CD1c-positive myeloid dendritic cell (primary cell): ENCODE results near the gene ZNF841.
"Not testable (repeated sequence)": the region's sequence is repeated elsewhere in the genome, so short reads cannot be mapped to it uniquely, and the experiment has no call there.

Experiments used
- DNase-seq: peaks from one replicate; pipeline ENCODE4 v3.0.0-alpha.2; 2016; ENCODE audit errors: extremely low spot score

ZNF841 gene

DNA sequence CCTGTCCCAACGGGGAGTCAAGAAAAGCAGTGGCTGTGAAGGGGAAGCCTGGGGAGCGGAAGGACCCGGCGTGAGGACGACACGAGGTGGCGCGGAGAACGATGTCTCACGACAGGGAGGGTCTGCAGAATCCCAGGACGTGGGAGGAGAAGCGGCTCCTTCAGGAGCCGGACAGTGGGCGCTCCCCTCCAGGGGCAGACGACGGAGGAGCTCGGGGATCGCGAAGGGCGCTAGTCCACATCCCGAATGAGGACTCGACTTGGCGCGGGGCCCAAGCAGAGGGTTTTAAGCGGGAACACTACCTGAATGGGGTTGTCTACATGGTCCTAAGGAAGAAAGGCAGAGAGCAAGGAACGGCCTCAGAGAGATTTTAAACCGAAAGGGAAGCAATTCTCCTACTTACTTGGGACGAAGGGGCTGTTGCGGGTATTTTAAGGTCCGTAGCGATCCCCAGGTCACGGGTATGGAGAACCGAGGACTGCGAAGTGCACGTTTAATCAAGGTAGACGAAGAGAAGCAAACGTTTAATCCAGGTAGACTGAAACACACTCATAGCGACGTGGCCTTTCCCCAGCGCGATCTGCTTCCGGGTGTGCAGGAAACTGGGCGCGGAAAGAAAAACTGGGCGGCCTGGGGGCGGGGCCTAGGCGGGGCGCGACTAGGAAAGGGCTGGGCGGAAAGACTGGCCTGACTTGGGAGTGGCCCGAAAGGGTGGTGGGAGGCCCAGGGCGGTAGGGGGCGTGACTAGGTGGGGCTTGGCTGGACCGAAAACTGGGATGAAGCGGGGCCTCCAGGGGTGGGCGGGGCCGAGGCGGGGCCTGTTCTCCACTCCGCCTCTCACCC, at the start of gene ZNF841:
Gene ZNF841 (minus strand): TSS at position 594 of the 843 bp plus-strand sequence. CDS start 10,964 bp downstream, outside the sequence.
- DNase-seq, result peak; percentile 83

GRCh38 chr19:52142001-52142595, 46.5 kb upstream of the ZNF841 start:
- DNase-seq, result no peak

GRCh38 chr19:52141203-52141602, 45.6 kb upstream of the ZNF841 start:
- DNase-seq, result no peak

GRCh38 chr19:52140032-52140710, 44.6 kb upstream of the ZNF841 start:
- no peak for DNase-seq

DNA sequence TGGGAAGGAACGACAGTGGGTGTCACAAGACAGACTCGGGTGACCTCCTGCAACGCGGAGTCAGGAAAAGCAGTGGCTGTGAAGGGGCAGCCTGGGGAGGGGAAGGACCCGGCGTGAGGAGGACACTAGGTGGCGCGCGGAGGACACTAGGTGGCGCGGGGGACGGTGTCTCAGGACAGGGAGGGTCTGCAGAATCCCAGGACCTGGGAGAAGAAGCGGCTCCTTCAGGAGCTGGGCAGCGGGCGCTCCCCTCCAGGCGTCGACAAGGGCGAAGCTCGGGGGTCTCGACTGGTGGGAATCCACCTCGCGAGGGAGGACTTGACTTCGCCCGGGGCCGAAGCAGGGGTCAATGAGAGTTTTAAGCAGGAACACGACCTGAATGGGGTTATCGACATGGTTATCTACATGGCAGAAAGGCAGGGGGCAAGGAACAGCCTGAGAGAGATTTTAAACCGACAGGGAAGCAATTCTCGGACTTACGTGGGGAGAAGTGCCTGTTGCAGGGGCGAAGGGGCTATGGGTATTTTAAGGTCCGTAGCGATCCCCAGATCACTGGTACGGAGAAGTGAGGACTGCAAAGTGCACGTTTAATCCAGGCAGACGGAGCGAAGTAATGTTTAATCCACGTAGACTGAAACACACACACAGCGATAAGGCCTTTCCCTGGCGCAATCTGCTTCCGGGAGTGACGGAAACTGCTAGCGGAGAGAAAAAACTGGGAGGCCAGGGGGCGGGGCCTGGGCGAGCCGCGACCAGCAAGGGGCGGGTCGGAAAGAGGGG, 43.9 kb upstream of the ZNF841 start, which contains the start of gene ZNF616:
Gene ZNF616 (minus strand): TSS at position 687 of the 780 bp plus-strand sequence. CDS start 9,426 bp downstream, outside the sequence.
- peak; percentile 96 for DNase-seq

DNA sequence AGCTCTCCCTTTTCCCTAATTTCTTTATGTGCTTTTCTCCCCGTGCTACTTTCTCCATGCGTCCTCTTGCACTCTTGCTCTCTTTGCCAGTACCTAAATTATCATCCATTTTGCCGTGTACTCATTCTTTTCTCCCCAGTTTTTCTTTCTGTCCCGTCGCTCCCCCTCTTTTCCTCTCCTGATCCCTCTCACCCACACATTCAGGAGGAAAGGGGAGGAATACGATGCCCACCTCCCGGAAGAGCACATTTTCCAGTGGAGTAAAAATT, 43.4 kb upstream of the ZNF841 start:
- DNase-seq, result no peak

DNA sequence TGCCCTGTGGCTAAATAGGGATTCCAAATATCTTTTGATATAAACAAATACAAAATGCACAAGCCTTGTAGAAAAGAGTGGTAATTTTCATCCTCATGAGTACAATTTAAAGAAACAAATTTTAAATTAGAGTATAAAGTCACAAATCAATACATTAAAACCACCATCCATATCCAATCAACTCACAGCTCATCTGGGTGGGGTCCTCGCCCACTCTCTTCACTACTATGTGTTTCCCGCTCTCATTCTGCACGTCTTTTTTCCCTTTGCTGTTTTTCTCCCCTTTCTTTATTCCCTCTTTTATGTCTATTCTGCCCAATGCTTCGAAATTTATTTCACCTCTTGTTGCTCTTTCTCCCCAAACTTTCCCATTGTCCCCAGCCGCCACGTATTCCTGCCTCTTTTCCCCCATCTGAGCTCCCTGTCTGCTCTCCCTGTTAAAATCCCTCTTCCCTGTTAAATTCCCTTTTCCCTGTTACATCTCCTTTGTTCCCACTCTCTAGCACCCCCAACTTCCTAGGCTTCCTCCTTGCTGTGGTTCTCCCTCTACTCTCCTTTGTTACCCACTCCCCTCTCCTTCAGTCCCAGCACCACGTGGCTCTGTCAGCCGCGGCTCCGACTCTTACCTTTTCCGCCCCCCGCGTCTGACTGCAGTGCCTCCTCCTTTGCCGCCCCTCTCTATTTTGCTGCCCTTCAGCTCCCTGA, 42.9 kb upstream of the ZNF841 start:
- DNase-seq, result no peak

- DNase-seq, result no peak
Observed at GRCh38 chr19:52120286-52120685, 24.7 kb upstream of the ZNF841 start.

DNA sequence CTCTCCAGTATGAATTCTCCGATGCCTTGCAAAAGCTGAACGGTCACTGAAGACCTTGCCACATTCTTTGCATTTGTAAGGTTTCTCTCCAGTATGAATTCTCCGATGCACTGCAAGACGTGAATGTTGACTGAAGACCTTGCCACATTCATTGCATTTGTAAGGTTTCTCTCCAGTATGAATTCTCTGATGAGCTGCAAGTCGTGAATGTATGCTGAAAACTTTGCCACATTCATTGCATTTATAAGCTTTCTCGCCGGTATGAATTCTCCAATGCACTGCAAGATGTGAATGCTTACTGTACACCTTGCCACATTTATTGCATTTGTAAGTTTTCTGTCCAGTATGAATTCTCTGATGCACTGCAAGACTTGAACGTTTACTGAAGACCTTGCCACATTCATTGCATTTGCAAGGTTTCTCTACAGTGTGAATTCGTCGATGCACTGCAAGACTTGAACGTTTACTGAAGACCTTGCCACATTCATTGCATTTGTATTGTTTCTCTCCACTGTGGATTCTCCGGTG, 20.0 kb upstream of the ZNF841 start:
- no peak for DNase-seq

DNA sequence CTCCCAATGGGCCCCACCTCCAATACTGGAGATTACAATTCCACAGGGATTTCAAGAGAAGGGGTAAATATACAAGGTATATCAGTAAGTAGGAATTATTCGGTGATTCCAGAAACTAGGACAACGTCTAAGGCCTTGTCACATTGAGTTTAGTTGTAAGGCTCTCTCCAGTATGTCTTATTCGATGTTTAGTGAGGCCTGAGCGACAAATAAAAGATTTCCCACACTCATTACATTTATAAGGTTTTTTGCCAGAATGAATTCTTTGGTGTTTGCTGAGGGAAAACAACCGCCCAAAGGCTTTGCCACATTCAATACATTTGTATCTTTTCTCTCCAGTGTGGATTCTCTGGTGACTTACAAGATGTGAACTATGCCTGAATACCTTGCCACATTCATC, 19.1 kb upstream of the ZNF841 start:
- DNase-seq, result no peak

GRCh38 chr19:52112624-52113023, 17.1 kb upstream of the ZNF841 start:
- DNase-seq, result no peak

GRCh38 chr19:52110780-52111179, 15.2 kb upstream of the ZNF841 start:
- no peak for DNase-seq

DNA sequence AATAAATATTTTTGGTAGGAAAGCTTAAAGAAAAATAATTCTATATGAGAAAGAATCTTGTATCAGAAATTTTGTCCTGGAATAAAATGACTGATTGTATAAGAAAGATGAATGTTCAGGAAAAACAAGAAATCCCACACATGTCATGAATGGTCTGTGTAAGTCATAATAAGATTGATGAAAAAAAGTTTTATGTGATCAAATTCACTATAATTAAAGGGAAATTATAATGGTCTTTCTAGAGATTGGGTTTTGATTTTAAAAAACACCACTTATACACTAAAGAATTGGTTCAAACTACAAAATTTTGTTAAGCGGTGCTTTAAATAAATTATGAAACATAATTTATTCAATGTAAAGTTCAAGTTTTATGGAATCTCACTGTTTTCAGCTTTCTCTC, 7.2 kb upstream of the ZNF841 start:
- DNase-seq, result no peak

DNA sequence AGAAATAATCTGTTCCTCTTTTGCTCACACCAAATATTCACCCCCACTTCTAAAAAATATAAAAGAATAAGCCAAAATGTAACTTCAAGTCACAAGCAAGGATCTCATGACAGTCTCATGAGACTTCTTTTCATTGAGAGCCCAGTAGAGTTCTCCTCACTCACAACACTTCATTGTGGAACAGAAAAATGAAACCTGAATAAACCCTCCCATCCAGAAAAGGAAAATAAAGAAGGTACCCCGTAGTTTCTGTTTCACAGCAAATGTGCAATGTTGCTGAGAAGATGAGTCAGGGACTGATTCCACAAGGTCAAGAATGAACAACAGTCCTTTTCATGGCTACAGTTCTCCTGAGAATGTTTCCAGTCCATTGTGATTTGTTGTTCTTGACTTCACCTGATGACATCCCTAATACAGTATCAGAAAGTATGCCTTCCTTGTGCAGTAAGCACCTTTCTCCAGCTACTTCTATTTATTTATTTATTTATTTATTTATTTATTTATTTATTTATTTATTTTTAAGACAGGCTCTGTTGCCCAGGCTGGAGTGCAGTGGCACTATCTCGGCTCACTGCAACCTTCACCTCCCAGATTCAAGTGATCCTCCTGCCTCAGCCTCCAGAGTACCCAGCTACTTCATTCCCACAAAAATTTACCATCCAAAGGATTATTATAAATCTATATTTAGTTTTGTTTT, 6.4 kb upstream of the ZNF841 start:
- DNase-seq, result no peak

DNA sequence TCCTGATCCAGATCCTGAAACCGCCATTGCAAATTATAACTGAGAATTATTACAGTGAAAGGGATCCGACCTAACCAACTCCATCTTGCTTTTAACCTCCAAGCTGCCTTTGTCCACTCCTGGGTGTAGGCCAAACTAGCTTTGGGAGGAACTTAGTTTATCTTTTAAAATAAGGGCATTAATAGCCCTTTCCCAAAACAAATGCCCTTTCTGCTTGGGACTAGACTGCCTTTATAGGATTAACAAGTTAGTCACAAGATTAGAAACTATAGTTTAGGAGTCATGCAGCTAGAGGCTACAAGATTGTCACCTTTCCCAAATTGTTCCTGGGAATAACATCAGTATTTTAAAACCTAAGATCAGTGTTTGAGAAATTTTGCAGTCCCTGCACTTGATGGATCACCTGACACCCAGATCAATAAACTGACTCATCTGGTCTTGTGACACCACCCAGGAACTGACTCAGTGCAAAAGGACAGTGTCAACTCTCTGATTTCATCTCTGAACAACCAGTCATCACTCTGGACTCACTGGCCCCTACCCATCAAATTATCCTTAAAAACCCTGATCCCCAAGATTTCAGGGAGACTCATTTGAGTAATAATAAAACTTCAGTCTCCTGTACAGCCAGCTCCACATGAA, 4.1 kb upstream of the ZNF841 start:
- no peak for DNase-seq

GRCh38 chr19:52096416-52096815, 851 bp upstream of the ZNF841 start:
- not testable (repeated sequence) for DNase-seq

DNA sequence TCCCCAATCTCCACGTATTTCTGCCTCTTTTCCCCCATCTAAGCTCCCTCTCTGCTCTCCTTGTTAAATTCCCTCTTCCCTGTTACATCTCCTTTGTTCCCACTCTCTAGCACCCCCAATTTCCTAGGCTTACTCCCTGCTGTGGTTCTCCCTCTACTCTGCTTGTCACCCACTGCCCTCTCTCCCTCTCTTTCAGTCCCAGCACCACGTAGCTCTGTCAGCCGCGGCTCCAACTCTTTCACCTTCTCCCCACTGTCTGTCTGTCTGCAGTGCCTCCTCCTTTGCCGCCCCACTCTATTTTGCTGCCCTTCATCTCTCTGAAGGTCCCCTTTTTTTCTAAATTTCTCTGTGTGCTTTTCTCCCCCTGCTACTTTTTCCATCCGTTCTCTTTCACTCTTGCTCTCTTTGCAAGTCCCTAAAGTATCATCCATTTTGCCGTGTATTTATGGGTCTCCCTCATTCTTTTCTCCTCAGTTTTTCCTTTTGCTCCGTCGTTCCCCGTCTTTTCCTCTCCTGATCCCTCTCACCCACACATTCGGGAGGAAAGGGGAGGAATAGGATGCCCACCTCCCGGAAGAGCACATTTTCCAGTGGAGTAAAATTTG, 937 bp downstream of the ZNF841 start:
- DNase-seq, result no peak

DNA sequence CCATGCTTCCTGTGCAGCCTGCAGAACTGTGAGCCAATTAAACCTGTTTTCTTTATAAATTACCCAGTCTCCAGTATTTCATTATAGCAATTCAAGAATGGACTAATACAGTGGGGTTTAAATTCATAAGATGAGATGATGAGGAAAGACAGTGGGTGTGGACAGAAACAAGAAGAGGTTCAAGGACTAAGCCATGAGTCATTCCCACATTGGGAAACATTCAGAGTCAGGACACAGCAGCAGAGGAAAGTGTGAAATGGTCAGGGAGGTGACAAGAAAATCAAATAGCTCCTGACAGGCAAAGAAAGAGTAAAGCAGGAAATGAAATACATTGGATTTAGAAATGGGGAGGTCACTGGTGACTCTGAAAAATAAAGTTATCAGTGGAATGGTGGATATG, 9.1 kb downstream of the ZNF841 start:
- DNase-seq, result no peak

DNA sequence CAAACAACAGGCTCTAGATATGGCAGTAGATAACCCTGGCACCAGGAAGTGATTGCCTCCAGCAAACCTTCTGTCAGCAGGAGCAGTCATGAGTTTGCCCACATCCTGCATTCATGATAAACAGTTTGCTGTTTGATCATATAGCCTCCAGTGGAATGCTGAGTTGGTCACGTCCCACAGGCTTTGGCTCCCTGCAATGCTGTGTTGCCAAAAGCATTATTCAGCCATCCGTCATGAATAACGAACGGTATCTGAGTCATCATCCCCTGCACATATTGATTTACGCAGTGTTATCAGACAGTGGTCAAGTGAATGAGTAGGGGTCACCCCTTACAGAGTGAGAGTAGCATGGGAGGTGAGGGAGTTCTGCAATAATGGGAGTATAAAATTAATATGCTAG, 25.1 kb downstream of the ZNF841 start:
- DNase-seq, result no peak

- no peak for DNase-seq
Observed at GRCh38 chr19:52069653-52070052, 25.9 kb downstream of the ZNF841 start.
